WTC11 (cell line): ENCODE measurements around the gene PARP4.
"Not testable (repeated sequence)": the region's sequence is repeated elsewhere in the genome, so short reads cannot be mapped to it uniquely, and the experiment has no call there.

Experiments used
- FOXJ3 ChIP-seq: sonication (generic); formaldehyde crosslinking; IDR thresholded peaks from 2 replicates; pipeline ENCODE4 v1.9.0; 2021; ENCODE audit warnings: missing genetic modification reagents, mild to moderate bottlenecking, borderline replicate concordance
- NFYB ChIP-seq: sonication (generic); formaldehyde crosslinking; conservative IDR thresholded peaks from 2 replicates; pipeline ENCODE4 v1.8.0; 2022; ENCODE audit warnings: low read depth, missing genetic modification reagents
- SP1 ChIP-seq: sonication (generic); formaldehyde crosslinking; conservative IDR thresholded peaks from 2 replicates; pipeline ENCODE4 v1.8.1; 2022; ENCODE audit warnings: missing genetic modification reagents
- ZNF671 ChIP-seq: fragments of 250-450 bp; sonication (Bioruptor Pico); IDR thresholded peaks from 2 replicates; pipeline ENCODE4 v1.8.0; 2021; ENCODE audit warnings: mild to moderate bottlenecking
- TF ChIP-seq, protein P1 (sequence below): fragments of 200-600 bp; IDR thresholded peaks from 2 replicates; pipeline ENCODE4 v1.8.0; 2022; ENCODE audit warnings: antibody characterized with exemption
- TF ChIP-seq, protein P2 (sequence below): sonication (generic); formaldehyde crosslinking; IDR thresholded peaks from 2 replicates; pipeline ENCODE4 v1.8.1; 2023; ENCODE audit warnings: mild to moderate bottlenecking, missing genetic modification reagents, borderline replicate concordance
- TF ChIP-seq, protein P3 (sequence below): sonication (generic); formaldehyde crosslinking; IDR thresholded peaks from 2 replicates; pipeline ENCODE4 v1.8.0; 2022; ENCODE audit warnings: mild to moderate bottlenecking, missing genetic modification reagents

DNA sequence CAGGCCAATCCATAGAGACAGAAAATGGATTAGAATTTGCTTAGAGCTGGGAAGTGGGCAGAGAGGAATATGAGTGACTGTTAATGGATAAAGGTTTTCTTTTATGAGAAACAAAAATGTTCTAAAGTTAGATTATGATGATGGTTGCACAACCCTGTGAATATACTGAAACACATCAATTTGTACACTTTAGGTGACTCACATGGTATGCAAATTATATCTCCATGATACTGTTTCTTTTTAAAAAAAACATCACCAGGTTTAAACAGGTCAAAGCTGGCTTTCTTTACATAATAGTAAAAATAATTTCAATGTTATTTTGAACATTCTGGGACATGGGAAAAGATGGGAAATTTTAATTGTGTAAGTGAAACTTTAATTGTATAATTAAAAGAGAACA, 131.7 kb downstream of the PARP4 start:
- TF ChIP-seq, protein P1, sequence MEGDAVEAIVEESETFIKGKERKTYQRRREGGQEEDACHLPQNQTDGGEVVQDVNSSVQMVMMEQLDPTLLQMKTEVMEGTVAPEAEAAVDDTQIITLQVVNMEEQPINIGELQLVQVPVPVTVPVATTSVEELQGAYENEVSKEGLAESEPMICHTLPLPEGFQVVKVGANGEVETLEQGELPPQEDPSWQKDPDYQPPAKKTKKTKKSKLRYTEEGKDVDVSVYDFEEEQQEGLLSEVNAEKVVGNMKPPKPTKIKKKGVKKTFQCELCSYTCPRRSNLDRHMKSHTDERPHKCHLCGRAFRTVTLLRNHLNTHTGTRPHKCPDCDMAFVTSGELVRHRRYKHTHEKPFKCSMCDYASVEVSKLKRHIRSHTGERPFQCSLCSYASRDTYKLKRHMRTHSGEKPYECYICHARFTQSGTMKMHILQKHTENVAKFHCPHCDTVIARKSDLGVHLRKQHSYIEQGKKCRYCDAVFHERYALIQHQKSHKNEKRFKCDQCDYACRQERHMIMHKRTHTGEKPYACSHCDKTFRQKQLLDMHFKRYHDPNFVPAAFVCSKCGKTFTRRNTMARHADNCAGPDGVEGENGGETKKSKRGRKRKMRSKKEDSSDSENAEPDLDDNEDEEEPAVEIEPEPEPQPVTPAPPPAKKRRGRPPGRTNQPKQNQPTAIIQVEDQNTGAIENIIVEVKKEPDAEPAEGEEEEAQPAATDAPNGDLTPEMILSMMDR, result not testable (repeated sequence)
- not testable (repeated sequence) for TF ChIP-seq NFYB; SP1; ZNF671 (CRISPR knock-in tag); FOXJ3 (CRISPR knock-in tag)
- TF ChIP-seq, protein P2, sequence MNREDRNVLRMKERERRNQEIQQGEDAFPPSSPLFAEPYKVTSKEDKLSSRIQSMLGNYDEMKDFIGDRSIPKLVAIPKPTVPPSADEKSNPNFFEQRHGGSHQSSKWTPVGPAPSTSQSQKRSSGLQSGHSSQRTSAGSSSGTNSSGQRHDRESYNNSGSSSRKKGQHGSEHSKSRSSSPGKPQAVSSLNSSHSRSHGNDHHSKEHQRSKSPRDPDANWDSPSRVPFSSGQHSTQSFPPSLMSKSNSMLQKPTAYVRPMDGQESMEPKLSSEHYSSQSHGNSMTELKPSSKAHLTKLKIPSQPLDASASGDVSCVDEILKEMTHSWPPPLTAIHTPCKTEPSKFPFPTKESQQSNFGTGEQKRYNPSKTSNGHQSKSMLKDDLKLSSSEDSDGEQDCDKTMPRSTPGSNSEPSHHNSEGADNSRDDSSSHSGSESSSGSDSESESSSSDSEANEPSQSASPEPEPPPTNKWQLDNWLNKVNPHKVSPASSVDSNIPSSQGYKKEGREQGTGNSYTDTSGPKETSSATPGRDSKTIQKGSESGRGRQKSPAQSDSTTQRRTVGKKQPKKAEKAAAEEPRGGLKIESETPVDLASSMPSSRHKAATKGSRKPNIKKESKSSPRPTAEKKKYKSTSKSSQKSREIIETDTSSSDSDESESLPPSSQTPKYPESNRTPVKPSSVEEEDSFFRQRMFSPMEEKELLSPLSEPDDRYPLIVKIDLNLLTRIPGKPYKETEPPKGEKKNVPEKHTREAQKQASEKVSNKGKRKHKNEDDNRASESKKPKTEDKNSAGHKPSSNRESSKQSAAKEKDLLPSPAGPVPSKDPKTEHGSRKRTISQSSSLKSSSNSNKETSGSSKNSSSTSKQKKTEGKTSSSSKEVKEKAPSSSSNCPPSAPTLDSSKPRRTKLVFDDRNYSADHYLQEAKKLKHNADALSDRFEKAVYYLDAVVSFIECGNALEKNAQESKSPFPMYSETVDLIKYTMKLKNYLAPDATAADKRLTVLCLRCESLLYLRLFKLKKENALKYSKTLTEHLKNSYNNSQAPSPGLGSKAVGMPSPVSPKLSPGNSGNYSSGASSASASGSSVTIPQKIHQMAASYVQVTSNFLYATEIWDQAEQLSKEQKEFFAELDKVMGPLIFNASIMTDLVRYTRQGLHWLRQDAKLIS (CRISPR knock-in tag), result not testable (repeated sequence)
- TF ChIP-seq, protein P3, sequence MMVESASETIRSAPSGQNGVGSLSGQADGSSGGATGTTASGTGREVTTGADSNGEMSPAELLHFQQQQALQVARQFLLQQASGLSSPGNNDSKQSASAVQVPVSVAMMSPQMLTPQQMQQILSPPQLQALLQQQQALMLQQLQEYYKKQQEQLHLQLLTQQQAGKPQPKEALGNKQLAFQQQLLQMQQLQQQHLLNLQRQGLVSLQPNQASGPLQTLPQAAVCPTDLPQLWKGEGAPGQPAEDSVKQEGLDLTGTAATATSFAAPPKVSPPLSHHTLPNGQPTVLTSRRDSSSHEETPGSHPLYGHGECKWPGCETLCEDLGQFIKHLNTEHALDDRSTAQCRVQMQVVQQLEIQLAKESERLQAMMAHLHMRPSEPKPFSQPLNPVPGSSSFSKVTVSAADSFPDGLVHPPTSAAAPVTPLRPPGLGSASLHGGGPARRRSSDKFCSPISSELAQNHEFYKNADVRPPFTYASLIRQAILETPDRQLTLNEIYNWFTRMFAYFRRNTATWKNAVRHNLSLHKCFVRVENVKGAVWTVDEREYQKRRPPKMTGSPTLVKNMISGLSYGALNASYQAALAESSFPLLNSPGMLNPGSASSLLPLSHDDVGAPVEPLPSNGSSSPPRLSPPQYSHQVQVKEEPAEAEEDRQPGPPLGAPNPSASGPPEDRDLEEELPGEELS, result not testable (repeated sequence)
